ENCODE results near the gene PHF20.

DNA sequence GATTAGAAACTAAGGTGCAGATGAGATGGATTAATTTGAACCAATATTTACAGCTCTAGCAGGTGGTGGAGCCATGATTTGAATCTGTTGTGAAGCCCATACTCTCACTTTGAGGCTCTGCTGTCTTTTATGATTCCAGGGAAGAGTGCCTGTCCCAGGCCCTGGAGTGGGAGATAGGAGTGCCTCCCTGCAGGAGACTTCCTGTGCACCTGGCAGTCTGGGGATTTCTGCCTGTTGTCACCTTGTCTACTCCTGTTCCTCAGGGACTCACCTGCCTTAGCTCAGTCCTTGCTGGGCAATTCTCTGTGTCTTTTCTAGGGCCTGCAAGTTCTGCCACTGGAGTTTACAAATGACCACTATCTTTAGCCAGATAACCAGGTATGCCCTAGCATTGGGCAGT, 136.2 kb downstream of the PHF20 start:
- TF ChIP-seq, protein P1, sequence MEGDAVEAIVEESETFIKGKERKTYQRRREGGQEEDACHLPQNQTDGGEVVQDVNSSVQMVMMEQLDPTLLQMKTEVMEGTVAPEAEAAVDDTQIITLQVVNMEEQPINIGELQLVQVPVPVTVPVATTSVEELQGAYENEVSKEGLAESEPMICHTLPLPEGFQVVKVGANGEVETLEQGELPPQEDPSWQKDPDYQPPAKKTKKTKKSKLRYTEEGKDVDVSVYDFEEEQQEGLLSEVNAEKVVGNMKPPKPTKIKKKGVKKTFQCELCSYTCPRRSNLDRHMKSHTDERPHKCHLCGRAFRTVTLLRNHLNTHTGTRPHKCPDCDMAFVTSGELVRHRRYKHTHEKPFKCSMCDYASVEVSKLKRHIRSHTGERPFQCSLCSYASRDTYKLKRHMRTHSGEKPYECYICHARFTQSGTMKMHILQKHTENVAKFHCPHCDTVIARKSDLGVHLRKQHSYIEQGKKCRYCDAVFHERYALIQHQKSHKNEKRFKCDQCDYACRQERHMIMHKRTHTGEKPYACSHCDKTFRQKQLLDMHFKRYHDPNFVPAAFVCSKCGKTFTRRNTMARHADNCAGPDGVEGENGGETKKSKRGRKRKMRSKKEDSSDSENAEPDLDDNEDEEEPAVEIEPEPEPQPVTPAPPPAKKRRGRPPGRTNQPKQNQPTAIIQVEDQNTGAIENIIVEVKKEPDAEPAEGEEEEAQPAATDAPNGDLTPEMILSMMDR (IDR thresholded peaks at IDR 0.05) = no peak
- no peak for TF ChIP-seq POLR2AphosphoS5 (IDR thresholded peaks at IDR 0.05)

Measured in breast epithelium (tissue), 3 donors.